Progenitor cell of endocrine pancreas (in vitro differentiated cells): Measurements from ENCODE around the gene ARRB1. TPM values are rescaled to one million over a fixed set of nuclear protein-coding genes. Genes with fewer than 3 reads are reported as not detected.

Source experiments
- DNase-seq: peaks from one replicate; pipeline ENCODE4 v3.0.0; 2021; ENCODE audit warnings: low spot score; ENCODE audit not compliant: unreplicated experiment
- H3K27ac Mint-ChIP-seq: 2 replicates; pipeline ENCODE4 v1.8.0; 2021; ENCODE audit warnings: mild to moderate bottlenecking, moderate library complexity, mixed read lengths
- H3K27me3 Mint-ChIP-seq: 2 replicates; pipeline ENCODE4 v1.8.0; 2021; ENCODE audit warnings: mixed read lengths
- H3K36me3 Mint-ChIP-seq: 2 replicates; pipeline ENCODE4 v1.8.0; 2022; ENCODE audit warnings: mixed read lengths; ENCODE audit not compliant: insufficient read depth
- H3K4me1 Mint-ChIP-seq: 2 replicates; pipeline ENCODE4 v1.8.0; 2021; ENCODE audit warnings: low read depth, mixed read lengths
- H3K4me3 Mint-ChIP-seq: 2 replicates; pipeline ENCODE4 v1.8.0; 2021; ENCODE audit warnings: low read depth, mild to moderate bottlenecking, moderate library complexity, mixed read lengths
- H3K9me3 Mint-ChIP-seq: 2 replicates; pipeline ENCODE4 v1.8.0; 2021; ENCODE audit warnings: low read depth, mixed read lengths
- total RNA-seq: library from RNA; stranded (reverse); gene quantifications from 2 replicates; pipeline ENCODE4 v1.2.1, GENCODE V29; 2021
- TF ChIP-seq, protein P1 (sequence below): fragments of 200-600 bp; sonication (generic); IDR thresholded peaks from one replicate; pipeline ENCODE4 v1.5.0; 2021; ENCODE audit warnings: antibody characterized with exemption, mild to moderate bottlenecking; ENCODE audit not compliant: unreplicated experiment

Gene ARRB1
- total RNA-seq, 1 donor from 2014 or later: 32.5 TPM

DNA sequence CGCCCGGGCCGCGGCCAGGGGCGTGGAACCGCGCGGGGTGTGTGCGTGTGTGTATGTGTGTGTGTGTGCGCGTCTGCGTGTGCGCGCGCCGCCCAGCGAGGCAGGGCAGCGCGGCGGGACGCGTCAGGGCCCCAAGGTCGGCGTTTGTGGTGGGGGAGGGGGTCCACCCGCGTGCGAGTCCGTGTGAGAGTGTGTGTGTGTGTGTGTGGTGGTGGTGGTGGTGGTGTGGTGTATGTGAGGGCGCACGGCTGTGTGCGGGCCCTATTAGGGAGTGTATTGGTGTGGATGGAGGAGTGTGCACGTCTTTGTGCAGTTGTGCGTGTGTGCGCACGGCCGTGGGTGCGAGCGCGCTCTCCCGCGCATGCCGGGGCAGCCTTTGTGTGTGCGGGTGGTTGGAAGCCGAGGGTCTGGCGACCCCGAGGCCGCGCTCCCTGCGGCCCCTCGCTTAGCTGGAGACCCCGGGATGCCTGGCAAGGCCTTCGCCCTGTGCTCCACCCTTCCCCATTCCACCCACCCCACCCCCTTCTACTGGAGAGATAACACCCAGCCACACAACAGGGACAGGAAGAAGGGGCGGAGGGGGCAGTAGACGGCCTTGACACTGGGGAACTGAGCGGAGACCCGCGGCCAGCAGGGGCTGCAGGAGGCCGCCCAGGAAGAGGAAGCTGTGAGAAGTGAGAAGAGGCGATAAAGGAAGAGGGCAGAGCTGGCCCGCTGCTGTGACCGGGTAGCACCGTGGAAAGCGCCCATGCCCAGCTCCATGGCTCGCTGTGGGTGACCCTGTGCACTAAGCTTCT is 528 bp upstream of the ARRB1 start:
- DNase-seq: peak; percentile 47
- H3K27me3 Mint-ChIP-seq: peaks cover 8% of the 10 kb centered on the region
- H3K4me1 Mint-ChIP-seq: peaks cover 29% of the 10 kb centered on the region
- H3K4me3 Mint-ChIP-seq: peak overlapping the region; percentile 80
- H3K36me3 Mint-ChIP-seq: no peaks in the 10 kb centered on the region
- peak overlapping the region; percentile 97 for H3K27ac Mint-ChIP-seq
- no peaks in the 10 kb centered on the region for H3K9me3 Mint-ChIP-seq
- TF ChIP-seq, protein P1, sequence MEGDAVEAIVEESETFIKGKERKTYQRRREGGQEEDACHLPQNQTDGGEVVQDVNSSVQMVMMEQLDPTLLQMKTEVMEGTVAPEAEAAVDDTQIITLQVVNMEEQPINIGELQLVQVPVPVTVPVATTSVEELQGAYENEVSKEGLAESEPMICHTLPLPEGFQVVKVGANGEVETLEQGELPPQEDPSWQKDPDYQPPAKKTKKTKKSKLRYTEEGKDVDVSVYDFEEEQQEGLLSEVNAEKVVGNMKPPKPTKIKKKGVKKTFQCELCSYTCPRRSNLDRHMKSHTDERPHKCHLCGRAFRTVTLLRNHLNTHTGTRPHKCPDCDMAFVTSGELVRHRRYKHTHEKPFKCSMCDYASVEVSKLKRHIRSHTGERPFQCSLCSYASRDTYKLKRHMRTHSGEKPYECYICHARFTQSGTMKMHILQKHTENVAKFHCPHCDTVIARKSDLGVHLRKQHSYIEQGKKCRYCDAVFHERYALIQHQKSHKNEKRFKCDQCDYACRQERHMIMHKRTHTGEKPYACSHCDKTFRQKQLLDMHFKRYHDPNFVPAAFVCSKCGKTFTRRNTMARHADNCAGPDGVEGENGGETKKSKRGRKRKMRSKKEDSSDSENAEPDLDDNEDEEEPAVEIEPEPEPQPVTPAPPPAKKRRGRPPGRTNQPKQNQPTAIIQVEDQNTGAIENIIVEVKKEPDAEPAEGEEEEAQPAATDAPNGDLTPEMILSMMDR: peak; percentile 42

DNA sequence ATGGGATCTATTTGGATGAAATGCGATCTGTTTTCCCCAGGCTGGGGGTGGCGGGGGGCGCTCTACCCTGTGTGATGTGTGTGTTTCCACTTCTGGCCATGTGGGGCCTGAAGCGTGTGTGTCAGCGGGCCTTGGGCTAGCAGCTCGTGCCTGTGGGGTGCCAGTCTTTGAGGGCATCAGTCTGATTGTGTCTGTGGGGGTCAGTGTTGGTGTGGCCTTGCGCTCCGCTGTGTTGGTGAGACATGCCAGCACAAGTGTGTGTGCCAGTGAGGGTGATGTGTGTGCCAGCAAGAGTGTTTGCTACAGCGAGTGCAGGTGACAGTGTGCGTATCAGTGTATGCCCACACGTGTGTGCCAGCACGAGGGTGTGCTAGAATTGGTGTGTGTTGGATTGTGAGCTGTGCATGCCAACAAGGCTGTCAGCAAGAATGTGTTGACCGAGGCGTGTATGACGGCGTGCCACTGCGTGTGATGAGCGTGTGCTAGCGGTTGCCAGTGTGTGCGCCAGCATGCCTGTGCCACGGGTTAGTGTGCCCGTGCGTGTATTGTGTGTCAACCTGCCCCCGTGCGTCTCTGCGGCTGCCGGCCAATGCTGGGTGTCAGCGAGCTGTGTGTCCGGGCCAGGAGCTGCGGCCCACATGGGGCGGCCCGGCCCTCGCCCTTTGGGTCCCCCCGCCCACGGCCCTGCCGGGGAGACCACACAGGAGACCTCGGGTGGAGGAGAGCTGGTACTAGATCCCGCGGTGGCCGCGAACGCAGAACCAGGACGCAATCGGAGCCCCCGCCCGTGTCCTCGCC is 519 bp downstream of the ARRB1 start:
- peaks cover 4% of the 10 kb centered on the region for H3K27me3 Mint-ChIP-seq
- H3K9me3 Mint-ChIP-seq: no peaks in the 10 kb centered on the region
- no peaks in the 10 kb centered on the region for H3K36me3 Mint-ChIP-seq
- TF ChIP-seq, protein P1: peak; percentile 32
- peak overlapping the region; percentile 91 for H3K27ac Mint-ChIP-seq
- DNase-seq: no peak
- H3K4me1 Mint-ChIP-seq: peaks cover 34% of the 10 kb centered on the region
- peak overlapping the region; percentile 83 for H3K4me3 Mint-ChIP-seq

DNA sequence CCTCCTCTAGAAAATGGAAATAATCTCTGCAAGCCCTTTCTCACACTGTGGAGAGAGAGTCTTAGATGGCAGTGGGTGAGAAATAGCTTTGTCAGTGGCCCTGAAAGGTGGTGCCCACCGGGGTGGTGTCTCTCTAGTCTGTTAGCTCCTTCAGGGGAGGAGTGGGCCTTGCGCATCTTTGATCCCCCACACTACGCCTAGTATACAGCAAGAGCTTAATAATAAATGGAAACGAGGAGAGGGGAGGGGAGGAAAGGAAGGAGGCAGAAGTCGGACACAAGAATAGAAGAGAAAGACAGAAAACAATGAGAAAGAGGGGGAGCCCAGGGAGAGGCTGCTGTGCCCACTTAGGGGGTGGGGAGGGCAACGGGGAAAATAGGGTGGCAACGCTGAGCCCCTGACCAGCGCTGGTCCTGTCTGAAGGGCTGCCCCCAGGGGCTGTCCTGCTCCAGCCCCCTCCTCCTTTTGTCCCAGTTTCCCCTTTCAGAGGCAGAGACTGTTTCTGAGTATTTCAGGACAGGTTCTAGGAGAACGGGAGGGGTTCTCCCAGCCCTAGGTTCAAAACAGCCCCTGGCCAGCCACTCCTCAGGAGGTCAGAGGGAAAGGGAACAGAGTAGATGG is 1.2 kb downstream of the ARRB1 start:
- TF ChIP-seq, protein P1: no peak
- Mint-ChIP-seq H3K9me3 (no peaks in the 10 kb centered on the region), H3K36me3 (no peaks in the 10 kb centered on the region), H3K4me1 (peaks cover 36% of the 10 kb centered on the region), H3K27me3 (no peaks in the 10 kb centered on the region), H3K27ac (peak overlapping the region; percentile 91), H3K4me3 (peak overlapping the region; percentile 83)
- DNase-seq: no peak

DNA sequence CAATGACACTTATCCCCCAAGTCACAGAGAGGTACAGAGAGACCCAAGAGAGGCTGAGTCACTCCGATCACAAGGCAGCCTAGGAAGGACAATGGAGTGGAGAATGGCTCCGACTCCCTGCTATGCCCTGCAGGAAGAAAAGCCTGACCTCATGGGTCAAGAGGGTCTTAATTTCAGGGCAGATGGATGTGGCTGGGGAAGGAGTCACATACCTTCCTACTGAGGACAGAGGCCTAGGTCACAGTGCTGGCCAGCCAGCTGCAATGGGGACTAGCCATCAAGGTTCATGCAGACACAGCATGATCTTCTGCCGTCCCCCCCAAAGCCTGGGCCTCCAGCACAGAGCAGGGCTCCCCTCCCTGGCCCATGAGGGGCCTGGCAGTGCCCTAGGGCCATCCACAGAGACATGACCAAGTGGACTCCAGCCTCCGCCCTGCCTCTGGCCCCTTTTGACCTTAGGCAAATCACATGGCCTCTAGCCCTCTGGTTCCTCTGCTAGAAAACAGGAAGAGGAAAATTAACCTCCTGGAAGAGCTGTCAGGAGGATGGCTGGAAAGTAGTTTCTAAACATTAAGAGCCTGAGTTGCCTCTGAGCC is 1.8 kb downstream of the ARRB1 start:
- TF ChIP-seq, protein P1: no peak
- H3K36me3 Mint-ChIP-seq: no peaks in the 10 kb centered on the region
- no peaks in the 10 kb centered on the region for H3K9me3 Mint-ChIP-seq
- H3K4me1 Mint-ChIP-seq: peaks cover 41% of the 10 kb centered on the region
- peak overlapping the region; percentile 78 for H3K27ac Mint-ChIP-seq
- H3K27me3 Mint-ChIP-seq: no peaks in the 10 kb centered on the region
- H3K4me3 Mint-ChIP-seq: peak overlapping the region; percentile 83
- DNase-seq: no peak
